Endothelial cell of umbilical vein (primary cell): ENCODE data around the gene KIF19. TPM values are rescaled to one million over a fixed set of nuclear protein-coding genes. Genes with fewer than 3 reads are reported as not detected.

Source experiments
- BruUV-seq: library from RNA; stranded (reverse); fragments of 400-500 nt; replicated peaks from 2 replicates; lab custom pipeline; 2021; lab: Mats Ljungman, UMichigan
- CTCF ChIA-PET: fragments of 300-600, 350-600 bp; sonication (Branson Sonifier 250); formaldehyde crosslinking; loops from one replicate; lab custom pipeline; 2021; ENCODE audit warnings: antibody characterized with exemption, inconsistent platforms; lab: Charles Lee
- POLR2A ChIA-PET: fragments of 300-600, 350-600 bp; sonication (Branson Sonifier 250); formaldehyde crosslinking; loops from one replicate; lab custom pipeline; 2021; ENCODE audit warnings: antibody characterized with exemption, inconsistent platforms; lab: Charles Lee
- DNase-seq: peaks from one replicate; pipeline ENCODE4 v3.0.0-alpha.2; 2011; ENCODE audit warnings: low read depth, low spot score
- FAIRE-seq: peaks from 2 replicates; lab custom pipeline; 2011; peaks lifted over from hg19 to GRCh38; lab: Jason Lieb, UNC
- H2AFZ ChIP-seq: 2 replicates; pipeline ENCODE4 v1.6.0; 2012; ENCODE audit warnings: low read depth, low read length, control low read depth, inconsistent platforms
- H3K27ac ChIP-seq: 2 replicates; pipeline ENCODE4 v1.5.1; 2011; ENCODE audit warnings: low read depth, mild to moderate bottlenecking, control low read depth, low read length, moderate library complexity; ENCODE audit not compliant: insufficient read depth
- H3K27me3 ChIP-seq, 2 experiments: 2 replicates each; pipeline versions ENCODE4 v1.6.0 to v1.6.1; 2011; ENCODE audit warnings: low read length in 2 of 2, mixed read lengths in 1 of 2; ENCODE audit not compliant: control insufficient read depth in 2 of 2, insufficient read depth in 2 of 2
- H3K36me3 ChIP-seq, 2 experiments: 2 replicates in 1 of 2; 3 replicates in 1 of 2; pipeline ENCODE4 v1.5.1; 2011; ENCODE audit warnings: low read length in 2 of 2, mild to moderate bottlenecking in 1 of 2, moderate library complexity in 1 of 2; ENCODE audit not compliant: control insufficient read depth in 2 of 2, insufficient read depth in 2 of 2; ENCODE audit errors: extremely low read depth in 1 of 2
- H3K4me1 ChIP-seq: 3 replicates; pipeline ENCODE4 v1.5.1; 2011; ENCODE audit warnings: mild to moderate bottlenecking, low read length; ENCODE audit not compliant: control insufficient read depth, insufficient read depth; ENCODE audit errors: extremely low read depth
- H3K4me2 ChIP-seq: 2 replicates; pipeline ENCODE4 v1.6.1; 2011; ENCODE audit warnings: low read length, control low read depth, mixed read lengths; ENCODE audit not compliant: insufficient read depth
- H3K4me3 ChIP-seq, 3 experiments: fragments of 200-600 bp in 1 of 3; sonication (generic), shearing (Covaris generic) in 1 of 3; replicated peaks in 1 of 3; 2 replicates each; pipeline ENCODE4 v1.5.1; 2011 to 2016; ENCODE audit warnings: control low read depth in 3 of 3, low read length in 3 of 3, mild to moderate bottlenecking in 2 of 3, inconsistent platforms in 1 of 3, low read depth in 1 of 3, moderate library complexity in 1 of 3; ENCODE audit not compliant: insufficient read depth in 1 of 3
- H3K79me2 ChIP-seq: 2 replicates; pipeline ENCODE4 v1.6.0; 2012; ENCODE audit warnings: low read length, inconsistent platforms; ENCODE audit not compliant: control insufficient read depth, insufficient read depth
- H3K9ac ChIP-seq: replicated peaks from 2 replicates; pipeline ENCODE3; 2011; ENCODE audit warnings: low read length, control low read depth; ENCODE audit not compliant: insufficient read depth; ENCODE audit errors: extremely low read depth
- H3K9me1 ChIP-seq: replicated peaks from 3 replicates; pipeline ENCODE4 v1.6.0; 2011; ENCODE audit warnings: mild to moderate bottlenecking, low read length; ENCODE audit not compliant: control insufficient read depth, insufficient read depth; ENCODE audit errors: extremely low read depth
- H3K9me3 ChIP-seq: replicated peaks from 2 replicates; pipeline ENCODE4 v1.5.1; 2012; ENCODE audit warnings: low read length, inconsistent platforms; ENCODE audit not compliant: control insufficient read depth, insufficient read depth
- H4K20me1 ChIP-seq: replicated peaks from 2 replicates; pipeline ENCODE3; 2011; ENCODE audit warnings: mild to moderate bottlenecking, low read length; ENCODE audit not compliant: control insufficient read depth, insufficient read depth; ENCODE audit errors: extremely low read depth
- EZH2 ChIP-seq: IDR thresholded peaks from 2 replicates; pipeline ENCODE4 v1.6.1; 2012; ENCODE audit warnings: borderline replicate concordance, low read depth, mild to moderate bottlenecking, moderate library complexity, low read length, inconsistent platforms; ENCODE audit not compliant: severe bottlenecking
- FOS ChIP-seq: IDR thresholded peaks from 2 replicates; pipeline ENCODE4 v1.6.1; 2011; ENCODE audit warnings: mild to moderate bottlenecking, low read length, moderate library complexity, borderline replicate concordance; ENCODE audit not compliant: insufficient read depth
- GATA2 ChIP-seq: IDR thresholded peaks from 2 replicates; pipeline ENCODE4 v1.7.0; 2011; ENCODE audit warnings: low read depth, mild to moderate bottlenecking, moderate library complexity, mixed read lengths, low read length; ENCODE audit not compliant: insufficient read length, insufficient read depth
- JUN ChIP-seq: IDR thresholded peaks from 2 replicates; pipeline ENCODE4 v1.6.1; 2011; ENCODE audit warnings: borderline replicate concordance, low read depth; ENCODE audit not compliant: insufficient read length, insufficient read depth
- MYC ChIP-seq: IDR thresholded peaks from one replicate; pipeline ENCODE4 v1.6.1; 2011; ENCODE audit warnings: mild to moderate bottlenecking, low read depth, low read length
- POLR2A ChIP-seq: IDR thresholded peaks from 2 replicates; pipeline ENCODE4 v1.6.1; 2012; ENCODE audit warnings: low read depth, mild to moderate bottlenecking, control low read depth, low read length
- POLR2AphosphoS5 ChIP-seq: IDR thresholded peaks from 2 replicates; pipeline ENCODE4 v1.6.1; 2012; ENCODE audit warnings: low read depth, mild to moderate bottlenecking, control low read depth, low read length, moderate library complexity; ENCODE audit not compliant: insufficient read depth
- dilution Hi-C: fragments of 300-500 bp; cut with MboI; formaldehyde crosslinking; loops from one replicate; pipeline ENCODE4 v1.15.0; 2019; ENCODE audit warnings: low sequenced_read_pairs; ENCODE audit not compliant: extremely low pct_ligation_motif_present
- intact Hi-C: fragments of 100-400 bp; cut with micrococcal nuclease; formaldehyde crosslinking; loops from one replicate; pipeline ENCODE4 v1.10.0; 2022
- polyA plus RNA-seq, 4 experiments: library from polyadenylated mRNA; depleted of rRNA in 3 of 4; stranded (reverse) in 3 of 4; unstranded in 1 of 4; fragments of >200 nt; gene quantifications; 2 replicates each; pipeline versions ENCODE4 v1.2.1 to v1.2.3, GENCODE V29; 2011 to 2012; ENCODE audit warnings: missing spikeins in 1 of 4
- total RNA-seq: library from RNA; stranded (reverse); gene quantifications from 2 replicates; pipeline ENCODE4 v1.2.3, GENCODE V29; 2021
- TF ChIP-seq, protein P1 (sequence below): IDR thresholded peaks from 2 replicates; pipeline ENCODE4 v1.6.1; 2011; ENCODE audit not compliant: insufficient read depth, insufficient read length
- TF ChIP-seq, protein P2 (sequence below), 2 donors: IDR thresholded peaks; 1 replicate in 1 of 2; 2 replicates in 1 of 2; pipeline ENCODE4 v1.5.1; 2011; ENCODE audit warnings: low read length in 2 of 2, mild to moderate bottlenecking in 2 of 2, moderate library complexity in 2 of 2, control low read depth in 1 of 2, inconsistent platforms in 1 of 2, low read depth in 1 of 2; ENCODE audit not compliant: insufficient read depth in 1 of 2; ENCODE audit errors: extremely low read depth in 1 of 2

Gene KIF19
- total and polyA plus RNA-seq, 2 donors (not counting 3 experiments of a cell fraction or from before 2014, with no cell fraction given), result 0.10 to 0.84 TPM

DNA sequence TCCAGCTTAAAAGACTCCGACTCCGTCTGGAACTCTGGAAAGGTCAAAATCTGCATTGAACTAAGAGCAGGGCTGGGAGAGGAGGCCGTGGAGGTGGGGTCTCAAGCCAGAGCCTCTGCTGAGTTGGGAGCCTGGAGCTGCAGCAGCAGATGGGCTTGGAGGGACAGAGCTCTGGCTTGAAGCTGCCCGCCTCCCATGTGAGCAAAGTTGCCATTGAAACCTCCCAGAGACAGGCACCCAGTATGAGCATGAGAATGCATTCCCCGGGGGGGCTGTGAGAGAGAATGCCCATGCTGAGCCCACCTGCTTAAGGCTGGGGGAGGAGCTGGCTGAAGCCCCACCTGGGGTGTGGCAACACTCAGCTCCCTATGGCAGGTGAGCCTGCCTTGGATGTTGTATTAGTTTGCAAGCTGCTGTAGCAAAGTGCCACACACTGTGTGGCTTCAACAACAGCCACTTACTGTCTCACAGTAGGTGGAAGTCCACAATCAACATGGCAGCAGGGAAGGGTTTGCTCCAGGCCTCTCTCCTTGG lies 9.6 kb downstream of the KIF19 start:
- H3K4me2 ChIP-seq, result no peak overlapping the region
- H3K9ac ChIP-seq, result no peak overlapping the region
- no peak overlapping the region for H3K27ac ChIP-seq
- ChIA-PET POLR2A (no interaction called here), CTCF (no interaction called here)
- intact Hi-C loops, result no loop called here
- FAIRE-seq (no peak), DNase-seq (no peak)
- dilution Hi-C loops, result no loop called here
- no peaks in the 10 kb centered on the region for H3K9me3 ChIP-seq
- no peak overlapping the region for H3K4me3 ChIP-seq
- H3K9me1 ChIP-seq, result no peaks in the 10 kb centered on the region
- H3K79me2 ChIP-seq, result no peaks in the 10 kb centered on the region
- no peak overlapping the region for H2AFZ ChIP-seq
- no peaks in the 10 kb centered on the region for H3K4me1 ChIP-seq
- no peaks in the 10 kb centered on the region for H3K36me3 ChIP-seq
- no TSS peak for BruUV-seq
- H3K27me3 ChIP-seq, result no peaks in the 10 kb centered on the region
- TF ChIP-seq FOS (no peak), EZH2 (no peak), POLR2AphosphoS5 (no peak), MYC (no peak), GATA2 (no peak), JUN (no peak), POLR2A (no peak)
- TF ChIP-seq, protein P1, sequence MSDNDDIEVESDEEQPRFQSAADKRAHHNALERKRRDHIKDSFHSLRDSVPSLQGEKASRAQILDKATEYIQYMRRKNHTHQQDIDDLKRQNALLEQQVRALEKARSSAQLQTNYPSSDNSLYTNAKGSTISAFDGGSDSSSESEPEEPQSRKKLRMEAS, result no peak
- TF ChIP-seq, protein P2, sequence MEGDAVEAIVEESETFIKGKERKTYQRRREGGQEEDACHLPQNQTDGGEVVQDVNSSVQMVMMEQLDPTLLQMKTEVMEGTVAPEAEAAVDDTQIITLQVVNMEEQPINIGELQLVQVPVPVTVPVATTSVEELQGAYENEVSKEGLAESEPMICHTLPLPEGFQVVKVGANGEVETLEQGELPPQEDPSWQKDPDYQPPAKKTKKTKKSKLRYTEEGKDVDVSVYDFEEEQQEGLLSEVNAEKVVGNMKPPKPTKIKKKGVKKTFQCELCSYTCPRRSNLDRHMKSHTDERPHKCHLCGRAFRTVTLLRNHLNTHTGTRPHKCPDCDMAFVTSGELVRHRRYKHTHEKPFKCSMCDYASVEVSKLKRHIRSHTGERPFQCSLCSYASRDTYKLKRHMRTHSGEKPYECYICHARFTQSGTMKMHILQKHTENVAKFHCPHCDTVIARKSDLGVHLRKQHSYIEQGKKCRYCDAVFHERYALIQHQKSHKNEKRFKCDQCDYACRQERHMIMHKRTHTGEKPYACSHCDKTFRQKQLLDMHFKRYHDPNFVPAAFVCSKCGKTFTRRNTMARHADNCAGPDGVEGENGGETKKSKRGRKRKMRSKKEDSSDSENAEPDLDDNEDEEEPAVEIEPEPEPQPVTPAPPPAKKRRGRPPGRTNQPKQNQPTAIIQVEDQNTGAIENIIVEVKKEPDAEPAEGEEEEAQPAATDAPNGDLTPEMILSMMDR (IDR thresholded peaks at IDR 0.05; ENCODE audit: extremely low read depth in 1 of 2, insufficient read depth in 1 of 2, low read depth in 1 of 2, low read length in 2 of 2), result no peak
- H4K20me1 ChIP-seq, result no peaks in the 10 kb centered on the region
